Tibial artery (tissue), 4 donors: ENCODE measurements around the gene GUCD1.
A peak's percentile ranks its signal among the peaks of the same experiment; 100 is the strongest.
"Not testable (repeated sequence)": the region's sequence is repeated elsewhere in the genome, so short reads cannot be mapped to it uniquely, and the experiment has no call there.

ENCODE experiments used
- DNase-seq, 2 donors: peaks; one replicate each; pipeline ENCODE4 v3.0.0-alpha.2; 2019
- H3K27ac ChIP-seq, 2 donors: fragments of 200-600 bp; sonication (generic) in 1 of 2; 1 replicate in 1 of 2; 2 replicates in 1 of 2; pipeline ENCODE4 v1.5.1; 2018 to 2019; ENCODE audit warnings: mild to moderate bottlenecking in 1 of 2
- H3K27me3 ChIP-seq, 2 donors: fragments of 200-600 bp; sonication (generic) in 1 of 2; one replicate each; pipeline versions ENCODE4 v1.5.1 to v1.6.0; 2016 to 2019
- H3K36me3 ChIP-seq, 3 donors: fragments of 200-600 bp; sonication (generic) in 2 of 3; one replicate each; pipeline ENCODE4 v1.5.1; 2016 to 2019; ENCODE audit warnings: mild to moderate bottlenecking in 2 of 3
- H3K4me1 ChIP-seq, 4 donors: fragments of 200-600 bp; sonication (generic) in 2 of 4; 1 replicate in 3 of 4; 2 replicates in 1 of 4; pipeline ENCODE4 v1.5.1; 2016 to 2019
- H3K4me3 ChIP-seq, 2 donors: fragments of 200-600 bp; sonication (generic) in 1 of 2; 1 replicate in 1 of 2; 2 replicates in 1 of 2; pipeline ENCODE4 v1.5.1; 2018 to 2019; ENCODE audit warnings: mild to moderate bottlenecking in 2 of 2
- H3K9me3 ChIP-seq, 3 donors: fragments of 200-600 bp; sonication (generic) in 1 of 3; one replicate each; pipeline ENCODE4 v1.5.1; 2016 to 2019
- CTCF ChIP-seq, 2 experiments: fragments of 200-600 bp in 1 of 2; fragments of 450-650 bp in 1 of 2; IDR thresholded peaks; one replicate each; pipeline ENCODE4 v1.5.1; 2017 to 2019; ENCODE audit warnings: antibody characterized with exemption in 2 of 2, mild to moderate bottlenecking in 1 of 2, moderate library complexity in 1 of 2
- intact Hi-C: fragments of 100-400 bp; cut with DNase I; formaldehyde crosslinking; loops from one replicate; pipeline ENCODE4 v1.15.0; 2023; ENCODE audit warnings: low total_unique reads

GUCD1 gene

GRCh38 chr22:24599514-24599913 is 44.6 kb upstream of the GUCD1 start:
- TF ChIP-seq CTCF (IDR thresholded peaks at IDR 0.05), result no peak

GRCh38 chr22:24597076-24597475 is 42.1 kb upstream of the GUCD1 start:
- DNase-seq, intact Hi-C loops, H3K9me3 ChIP-seq, H3K27me3 ChIP-seq, H3K36me3 ChIP-seq, H3K27ac ChIP-seq, H3K4me3 ChIP-seq: not testable (repeated sequence)
- H3K4me1 ChIP-seq, result peaks cover 0 to 40% (median 7%) of the 10 kb centered on the region in 4 donors

More at GRCh38 chr22:24599514-24599913, 44.6 kb upstream of the GUCD1 start:
- intact Hi-C loops, result no loop called here
- no peaks in the 10 kb centered on the region for H3K9me3 ChIP-seq
- H3K4me1 ChIP-seq, result peaks cover 0 to 33% (median 2%) of the 10 kb centered on the region in 4 donors
- no peak for DNase-seq
- H3K27ac ChIP-seq, result no peak overlapping the region
- no peaks in the 10 kb centered on the region for H3K27me3 ChIP-seq
- H3K4me3 ChIP-seq, result no peak overlapping the region
- no peaks in the 10 kb centered on the region for H3K36me3 ChIP-seq

GRCh38 chr22:24595863-24596262 is 40.9 kb upstream of the GUCD1 start:
- Histone ChIP-seq H3K9me3 (no peaks in the 10 kb centered on the region), H3K4me3 (no peak overlapping the region), H3K36me3 (no peaks in the 10 kb centered on the region), H3K27me3 (no peaks in the 10 kb centered on the region), H3K4me1 (peaks cover 0 to 39% (median 9%) of the 10 kb centered on the region in 4 donors), H3K27ac (no peak overlapping the region)
- no peak for DNase-seq
- TF ChIP-seq CTCF (IDR thresholded peaks at IDR 0.05), result no peak
- intact Hi-C loops, result no loop called here

- Histone ChIP-seq H3K4me3 (no peak overlapping the region), H3K27me3 (no peaks in the 10 kb centered on the region), H3K9me3 (no peaks in the 10 kb centered on the region), H3K36me3 (no peaks in the 10 kb centered on the region), H3K4me1 (peaks cover 0 to 39% (median 9%) of the 10 kb centered on the region in 4 donors), H3K27ac (no peak overlapping the region)
- no peak for TF ChIP-seq CTCF (IDR thresholded peaks at IDR 0.05)
- no peak for DNase-seq
- intact Hi-C loops, result no loop called here
Observed at GRCh38 chr22:24595228-24595627, 40.3 kb upstream of the GUCD1 start.

- Histone ChIP-seq H3K36me3 (peaks cover 0 to 1% (median 0%) of the 10 kb centered on the region in 3 donors), H3K4me3 (no peak overlapping the region), H3K27me3 (no peaks in the 10 kb centered on the region), H3K4me1 (peaks cover 0 to 36% (median 9%) of the 10 kb centered on the region in 4 donors), H3K9me3 (no peaks in the 10 kb centered on the region), H3K27ac (no peak overlapping the region)
- intact Hi-C loops, result no loop called here
- TF ChIP-seq CTCF (IDR thresholded peaks at IDR 0.05), result no peak
- no peak for DNase-seq
Observed at GRCh38 chr22:24594569-24595120, 39.7 kb upstream of the GUCD1 start.

GRCh38 chr22:24593836-24594568 is 39.1 kb upstream of the GUCD1 start:
- no peak for TF ChIP-seq CTCF (IDR thresholded peaks at IDR 0.05)
- Histone ChIP-seq H3K4me3 (no peak overlapping the region), H3K36me3 (peaks cover 0 to 8% (median 0%) of the 10 kb centered on the region in 3 donors), H3K9me3 (no peaks in the 10 kb centered on the region), H3K27me3 (no peaks in the 10 kb centered on the region), H3K27ac (peak overlapping the region in 1 of 2 donors; percentile 91), H3K4me1 (peaks cover 0 to 42% (median 9%) of the 10 kb centered on the region in 4 donors)
- no peak for DNase-seq
- intact Hi-C loops, result no loop called here

- DNase-seq, H3K9me3 ChIP-seq, intact Hi-C loops, H3K27me3 ChIP-seq: not testable (repeated sequence)
- peaks cover 0 to 13% (median 3%) of the 10 kb centered on the region in 3 donors for H3K36me3 ChIP-seq
- peaks cover 0 to 46% (median 9%) of the 10 kb centered on the region in 4 donors for H3K4me1 ChIP-seq
- H3K4me3 ChIP-seq, result peak overlapping the region; percentile 65 to 81
- H3K27ac ChIP-seq, result peak overlapping the region; percentile 69 to 91
Observed at GRCh38 chr22:24593559-24593835, 38.6 kb upstream of the GUCD1 start.
